HG02970 (cell line): ENCODE data around the gene TRPV4.

Experiments
- ATAC-seq: cut with Tn5 transposase; IDR thresholded peaks from one replicate; pipeline ENCODE4 v1.9.1; 2021; ENCODE audit warnings: mild to moderate bottlenecking, moderate library complexity, moderate number of reproducible peaks; ENCODE audit not compliant: unreplicated experiment, low FRiP score

Gene TRPV4

DNA sequence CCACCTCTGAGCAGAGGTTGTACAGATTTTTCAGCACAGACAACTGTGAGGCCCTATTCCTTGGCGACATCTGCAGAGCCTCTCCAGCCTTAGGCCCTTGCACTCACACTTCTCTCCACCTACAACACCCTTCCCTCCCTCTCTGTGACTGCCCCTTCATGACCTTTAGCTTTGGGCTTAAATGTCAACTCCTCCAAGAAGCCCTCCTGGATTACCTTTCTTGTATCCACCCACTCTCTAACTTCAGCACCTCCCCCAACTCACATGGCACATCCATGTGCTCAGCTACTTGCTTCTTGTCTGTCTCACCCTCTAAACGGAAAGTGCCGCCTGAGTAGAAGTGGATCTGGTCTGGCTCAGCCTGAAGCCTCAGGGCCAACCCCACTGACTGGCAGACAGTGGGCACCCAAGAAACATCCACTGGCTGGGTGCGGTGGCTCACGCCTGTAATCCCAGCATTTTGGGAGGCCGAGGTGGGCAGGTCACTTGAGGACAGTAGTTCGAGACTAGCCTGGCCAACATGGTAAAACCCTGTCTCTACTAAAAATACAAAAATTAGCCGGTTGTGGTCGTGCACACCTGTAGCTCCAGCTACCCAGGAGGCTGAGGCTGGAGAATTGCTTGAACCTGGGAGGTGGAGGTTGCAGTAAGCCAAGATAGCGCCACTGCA is 22.1 kb downstream of the TRPV4 start:
- no peak for ATAC-seq

DNA sequence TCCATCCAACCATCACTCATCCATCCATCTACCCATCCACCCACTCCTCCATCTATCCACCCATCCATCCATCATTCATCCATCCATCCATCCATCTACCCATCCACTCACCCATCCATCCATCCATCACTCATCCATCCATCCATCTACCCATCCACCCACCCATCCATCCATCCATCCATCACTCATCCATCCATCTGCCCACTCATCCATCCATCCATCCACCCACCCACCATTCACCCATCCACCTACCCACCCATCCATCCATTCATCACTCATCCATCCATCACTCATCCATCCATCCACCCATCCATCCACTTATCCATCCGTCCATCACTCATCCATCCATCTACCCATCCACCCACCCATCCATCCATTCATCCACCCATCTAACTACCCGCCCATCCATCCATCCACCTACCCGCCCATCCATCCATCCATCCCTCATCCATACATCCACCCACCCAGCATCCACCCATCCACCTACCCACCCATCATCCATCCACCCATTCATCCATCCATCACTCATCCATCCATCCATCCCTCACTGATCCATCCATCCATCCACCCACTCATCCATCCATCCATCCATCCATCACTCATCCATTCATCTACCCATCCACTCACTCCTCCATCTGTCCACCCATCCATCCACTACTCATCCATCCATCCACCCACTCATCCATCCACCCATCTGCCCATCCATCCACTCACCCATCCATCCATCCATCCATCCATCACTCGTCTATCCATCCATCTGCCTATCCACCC is 24.1 kb downstream of the TRPV4 start:
- no peak for ATAC-seq

DNA sequence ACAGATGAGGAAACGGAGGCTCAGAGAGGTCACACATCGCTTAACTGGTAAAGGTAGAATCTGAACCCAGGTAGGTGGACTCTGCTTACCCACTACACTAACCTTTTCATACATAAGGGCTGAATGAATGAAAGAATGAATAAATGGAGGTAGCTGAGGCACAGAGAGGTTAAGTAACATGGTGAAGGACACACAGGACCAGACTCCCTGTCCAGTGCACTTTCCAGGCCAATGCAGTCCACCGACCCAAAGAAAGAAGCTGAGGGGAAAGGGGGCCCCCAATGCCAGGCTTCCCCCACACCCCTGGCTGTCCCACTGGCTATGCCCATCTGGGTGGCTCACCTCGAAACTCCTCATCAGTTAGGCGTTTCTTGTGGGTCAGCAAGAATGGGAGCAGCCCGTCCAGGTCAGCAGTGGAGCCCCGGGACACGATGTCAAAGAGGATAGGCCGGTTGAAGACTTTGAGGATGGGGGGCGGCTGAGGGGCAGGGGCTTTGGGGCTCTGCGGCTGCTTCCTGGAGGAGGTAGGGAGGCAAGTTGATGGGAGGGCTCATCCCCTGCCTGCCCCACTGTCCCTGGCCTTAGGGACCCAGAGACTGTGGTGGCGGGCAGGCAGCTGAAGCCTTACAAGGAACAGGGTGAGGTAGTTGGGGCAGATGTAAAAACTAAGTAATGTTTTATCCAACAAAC is 25.1 kb downstream of the TRPV4 start:
- ATAC-seq: no peak

DNA sequence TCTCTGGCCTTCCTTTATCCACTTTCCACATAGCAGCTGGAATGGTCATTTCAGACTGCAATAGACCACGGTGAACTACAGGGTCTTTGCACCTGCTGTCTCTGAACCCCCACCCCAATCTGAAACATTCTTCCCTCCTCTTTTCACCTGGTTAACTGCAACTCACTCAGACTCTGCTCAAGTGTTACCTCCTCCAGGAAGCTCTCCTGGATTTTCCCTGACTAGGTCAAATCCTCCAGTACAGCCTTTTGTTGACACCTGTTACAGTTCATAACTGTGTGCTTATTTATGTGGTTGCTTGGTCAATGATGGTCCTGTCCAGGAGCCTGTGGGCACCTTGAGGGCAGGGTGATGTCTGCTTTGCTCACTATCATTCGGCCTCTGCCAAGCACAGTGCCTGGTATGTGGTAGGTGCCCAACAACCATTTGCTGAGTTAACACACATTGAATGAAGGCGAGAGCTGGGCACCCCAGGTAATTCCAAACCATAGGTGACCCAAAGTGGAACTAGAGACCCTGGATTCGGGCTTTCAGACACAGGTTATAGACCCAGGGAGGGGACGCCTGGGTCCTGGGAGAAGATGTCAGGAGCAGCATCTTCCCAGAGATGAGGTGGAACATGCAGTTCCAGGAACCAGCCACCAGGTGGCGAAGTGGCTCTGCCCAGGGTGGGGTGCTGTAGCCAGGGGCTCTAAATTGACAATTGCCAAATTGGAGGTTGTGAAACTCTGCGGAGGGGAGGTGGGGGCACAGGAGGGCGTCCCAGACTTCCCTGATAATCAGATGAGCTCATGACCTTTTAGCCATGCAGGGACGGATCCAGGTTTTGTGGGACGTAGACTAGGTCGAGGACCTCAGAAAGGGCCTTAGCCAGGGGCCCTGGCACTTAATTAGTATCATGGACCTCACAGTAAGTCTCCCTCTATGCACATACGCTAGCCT is 28.1 kb downstream of the TRPV4 start:
- no peak for ATAC-seq

GRCh38 chr12:109803678-109804077 is 29.5 kb downstream of the TRPV4 start:
- no peak for ATAC-seq

DNA sequence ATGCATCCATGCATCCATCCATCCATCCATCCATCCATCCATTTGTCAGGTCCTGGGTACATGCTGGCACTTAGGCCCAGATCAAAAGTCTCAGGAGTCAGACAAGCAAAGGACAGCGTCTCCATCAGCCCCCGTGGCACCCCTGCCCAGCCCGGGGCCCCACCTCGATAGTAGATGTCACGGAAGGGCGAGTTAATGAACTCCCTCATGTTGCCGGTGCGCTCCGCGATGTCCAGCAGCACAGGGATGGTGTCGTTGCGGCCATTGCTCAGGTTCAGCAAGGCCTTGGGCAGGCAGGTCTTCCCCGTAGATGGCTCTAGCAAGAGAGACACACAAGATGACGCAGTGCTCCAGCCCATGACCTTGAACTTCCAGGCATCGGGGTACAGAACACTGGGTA is 30.4 kb downstream of the TRPV4 start:
- no peak for ATAC-seq

DNA sequence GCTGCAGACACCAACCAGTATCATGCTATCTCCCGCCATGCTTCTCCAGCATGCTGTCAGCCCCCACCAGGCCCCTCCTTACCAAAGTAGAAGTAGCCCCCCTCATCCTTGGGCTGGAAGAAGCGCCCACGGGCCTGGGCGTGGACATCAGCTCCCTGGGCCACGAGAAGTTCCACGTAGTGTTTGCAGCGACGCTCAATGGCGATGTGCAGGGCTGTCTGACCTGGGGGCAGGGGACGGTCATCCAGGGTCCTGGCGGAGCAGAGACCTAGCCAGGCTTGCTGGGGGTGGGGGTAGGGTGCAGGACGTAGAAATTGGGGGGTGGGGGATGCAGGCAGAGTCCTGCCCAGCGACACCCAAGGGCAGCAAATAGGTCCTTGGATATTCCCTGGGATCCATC is 32.7 kb downstream of the TRPV4 start:
- ATAC-seq: no peak

- no peak for ATAC-seq
Observed at GRCh38 chr12:109798691-109799090, 34.5 kb downstream of the TRPV4 start.

DNA sequence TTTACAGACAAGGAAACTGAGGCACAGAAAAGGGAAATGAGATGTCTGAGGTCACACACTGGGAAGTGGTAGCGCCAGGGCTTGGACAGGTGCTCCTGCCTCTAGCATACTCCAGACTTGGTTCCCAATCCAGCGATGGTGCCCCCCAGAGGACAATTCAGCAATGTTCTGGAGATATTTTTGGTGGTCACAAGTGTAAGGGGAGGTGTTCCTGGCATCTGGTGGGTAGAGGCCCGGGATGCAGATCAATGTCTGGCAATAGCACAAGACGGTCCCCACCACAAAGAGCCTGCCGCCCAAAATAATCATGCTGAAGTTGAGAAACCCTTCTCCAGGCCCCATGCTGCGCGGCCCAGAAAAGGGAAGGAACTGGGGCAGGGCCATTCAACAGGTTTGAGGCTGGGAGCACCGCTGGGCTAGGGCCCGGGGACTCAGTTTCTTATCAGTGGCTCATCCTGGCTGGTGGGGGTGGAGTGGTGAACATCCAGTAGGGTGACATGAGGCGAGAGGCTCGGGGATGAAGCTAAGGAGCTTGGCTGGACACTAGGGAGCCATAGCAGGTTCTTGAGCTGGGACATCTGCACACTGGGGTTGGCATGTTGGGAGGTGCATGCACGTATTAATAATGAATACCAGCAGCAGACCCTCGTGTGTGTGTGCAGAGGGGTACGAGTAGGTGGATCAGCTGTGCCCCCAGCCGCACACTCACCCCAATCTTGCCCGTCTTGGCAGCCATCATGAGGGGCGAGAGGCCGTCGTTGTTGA is 35.1 kb downstream of the TRPV4 start:
- ATAC-seq: no peak

- no peak for ATAC-seq
Observed at GRCh38 chr12:109796057-109796456, 37.1 kb downstream of the TRPV4 start.

- no peak for ATAC-seq
Observed at GRCh38 chr12:109795023-109795422, 38.2 kb downstream of the TRPV4 start.

- no peak for ATAC-seq
Observed at GRCh38 chr12:109793826-109794501, 39.2 kb downstream of the TRPV4 start.

- ATAC-seq: no peak
Observed at GRCh38 chr12:109793411-109793810, 39.8 kb downstream of the TRPV4 start.

DNA sequence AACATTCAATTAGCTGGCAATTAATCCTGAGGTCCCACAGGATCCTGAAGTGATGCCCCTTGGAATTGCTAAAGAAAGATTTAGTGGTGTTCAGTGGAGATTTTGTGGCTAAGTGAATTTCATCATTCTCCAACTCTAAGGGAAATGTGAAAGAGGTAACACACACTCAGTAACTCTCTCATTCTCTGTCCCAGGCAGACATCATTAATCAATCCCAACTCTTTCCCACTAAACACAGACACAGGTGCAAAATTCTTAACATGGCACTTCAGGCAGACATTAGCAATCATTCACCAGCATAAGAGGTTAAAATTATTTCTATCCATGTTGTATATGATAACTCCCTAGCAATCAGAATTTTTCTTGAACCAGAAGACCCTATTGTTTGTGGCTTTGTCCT is 40.2 kb downstream of the TRPV4 start:
- no peak for ATAC-seq

DNA sequence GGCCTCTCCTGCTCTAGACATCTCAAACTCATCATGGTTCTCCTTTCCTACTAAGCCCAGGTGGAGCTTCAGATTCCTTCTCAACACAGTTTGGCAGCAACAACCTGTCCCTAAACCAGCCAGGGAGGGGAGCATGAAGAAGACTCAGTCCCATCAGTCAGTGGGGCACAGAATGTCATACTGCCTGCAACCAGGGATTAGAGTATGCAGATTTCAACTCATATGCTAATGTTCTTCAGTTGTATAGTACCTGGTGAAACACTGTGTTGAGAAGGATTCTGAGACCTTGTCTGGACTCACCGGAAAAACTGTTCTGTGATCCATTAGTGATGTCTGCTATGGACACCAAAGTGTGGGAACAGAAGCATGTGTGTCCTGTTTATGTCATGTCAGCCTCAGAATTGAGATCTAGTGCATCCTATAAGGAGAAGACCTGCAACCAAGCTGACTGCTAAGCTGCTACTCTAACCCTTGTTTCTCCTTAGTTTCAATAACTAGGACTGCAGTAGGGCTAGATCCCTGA is 43.6 kb downstream of the TRPV4 start:
- no peak for ATAC-seq

- no peak for ATAC-seq
Observed at GRCh38 chr12:109786799-109787198, 46.4 kb downstream of the TRPV4 start.

- no peak for ATAC-seq
Observed at GRCh38 chr12:109785854-109786253, 47.3 kb downstream of the TRPV4 start.

DNA sequence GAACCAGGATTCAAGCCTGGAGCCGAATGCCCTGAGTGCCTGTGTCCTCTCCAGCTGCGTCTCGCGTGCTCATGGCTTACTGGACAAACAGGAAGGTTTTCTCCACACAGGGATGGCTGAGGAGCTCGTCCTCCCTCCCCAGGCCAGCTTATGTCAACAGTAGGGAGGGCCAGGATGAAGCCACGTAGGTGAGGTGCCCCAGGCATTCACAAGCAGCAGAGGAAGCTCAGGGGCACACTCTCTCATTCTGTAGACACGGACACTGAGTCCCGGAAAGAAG is 49.3 kb downstream of the TRPV4 start:
- no peak for ATAC-seq
